ENCODE results near the gene CERS6. TPM values are rescaled to one million over a fixed set of nuclear protein-coding genes. Genes with fewer than 3 reads are reported as not detected.

The CERS6 gene
- total and polyA plus RNA-seq, 8 donors: 3.2 to 18.0 (median 7.6) TPM

DNA sequence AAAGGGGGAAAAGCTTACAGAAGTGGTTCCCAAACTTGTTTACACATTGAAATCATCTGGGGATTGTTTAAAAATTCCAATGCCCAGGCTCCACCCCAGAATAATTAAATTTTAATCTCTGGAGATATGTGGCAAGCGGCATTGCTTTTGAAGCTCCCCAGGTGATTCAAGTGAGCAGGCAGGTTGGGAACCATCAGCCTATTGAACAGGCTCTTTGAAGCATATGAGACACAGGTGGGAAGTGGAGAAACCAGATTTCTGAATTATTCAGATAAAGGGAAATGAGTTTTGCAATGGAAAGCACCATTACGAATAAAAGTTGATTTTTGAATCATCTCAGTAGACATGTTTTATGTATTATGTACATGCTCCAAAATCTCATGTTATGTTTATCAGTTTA is 288.8 kb downstream of the CERS6 start:
- Histone ChIP-seq H3K9me3 (no peaks in the 10 kb centered on the region), H3K27me3 (no peaks in the 10 kb centered on the region), H3K4me1 (no peaks in the 10 kb centered on the region), H3K4me3 (no peak overlapping the region), H3K27ac (no peak overlapping the region), H3K36me3 (no peaks in the 10 kb centered on the region)
- no peak for DNase-seq
- intact Hi-C loops (cut with DNase I): no loop called here
- no peak for FAIRE-seq
- 68 to 79% methylated on average over 2 of the region's 2 CpGs for WGBS, 2 donors
- TF ChIP-seq, protein P1, sequence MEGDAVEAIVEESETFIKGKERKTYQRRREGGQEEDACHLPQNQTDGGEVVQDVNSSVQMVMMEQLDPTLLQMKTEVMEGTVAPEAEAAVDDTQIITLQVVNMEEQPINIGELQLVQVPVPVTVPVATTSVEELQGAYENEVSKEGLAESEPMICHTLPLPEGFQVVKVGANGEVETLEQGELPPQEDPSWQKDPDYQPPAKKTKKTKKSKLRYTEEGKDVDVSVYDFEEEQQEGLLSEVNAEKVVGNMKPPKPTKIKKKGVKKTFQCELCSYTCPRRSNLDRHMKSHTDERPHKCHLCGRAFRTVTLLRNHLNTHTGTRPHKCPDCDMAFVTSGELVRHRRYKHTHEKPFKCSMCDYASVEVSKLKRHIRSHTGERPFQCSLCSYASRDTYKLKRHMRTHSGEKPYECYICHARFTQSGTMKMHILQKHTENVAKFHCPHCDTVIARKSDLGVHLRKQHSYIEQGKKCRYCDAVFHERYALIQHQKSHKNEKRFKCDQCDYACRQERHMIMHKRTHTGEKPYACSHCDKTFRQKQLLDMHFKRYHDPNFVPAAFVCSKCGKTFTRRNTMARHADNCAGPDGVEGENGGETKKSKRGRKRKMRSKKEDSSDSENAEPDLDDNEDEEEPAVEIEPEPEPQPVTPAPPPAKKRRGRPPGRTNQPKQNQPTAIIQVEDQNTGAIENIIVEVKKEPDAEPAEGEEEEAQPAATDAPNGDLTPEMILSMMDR (IDR thresholded peaks at IDR 0.05): no peak
- peak in 1 of 4 donors; percentile 32 for ATAC-seq

DNA sequence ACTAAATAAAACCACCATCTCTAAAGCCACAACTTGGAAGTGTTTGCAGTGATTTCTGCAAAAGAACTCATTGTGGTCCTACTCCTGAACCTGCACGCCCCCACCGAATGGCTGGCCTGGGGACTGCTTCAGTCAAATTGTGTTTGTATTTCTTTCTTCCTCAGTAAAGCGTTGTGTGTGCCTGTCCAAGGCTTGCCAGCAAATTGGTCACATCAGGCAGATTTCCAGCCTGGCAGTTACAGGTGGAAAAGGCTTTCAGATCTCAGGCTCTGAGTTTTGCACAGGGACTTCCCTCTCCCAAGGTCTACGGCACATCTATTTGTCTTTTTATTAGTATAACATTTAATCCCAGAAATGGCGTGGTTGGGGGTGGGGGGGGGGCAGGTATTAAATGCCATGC is 292.4 kb downstream of the CERS6 start:
- H3K4me1 ChIP-seq: no peaks in the 10 kb centered on the region
- FAIRE-seq: no peak
- no peak overlapping the region for H3K4me3 ChIP-seq
- DNase-seq: peak in 1 of 6 donors; percentile 39
- peak in 3 of 4 donors; percentile 63 to 66 (median 65) for ATAC-seq
- intact Hi-C loops (cut with DNase I): no loop called here
- H3K27me3 ChIP-seq: no peaks in the 10 kb centered on the region
- H3K27ac ChIP-seq: peak overlapping the region in 1 of 4 donors; percentile 9
- TF ChIP-seq, protein P1 (IDR thresholded peaks at IDR 0.05): no peak
- H3K9me3 ChIP-seq: no peaks in the 10 kb centered on the region
- no peaks in the 10 kb centered on the region for H3K36me3 ChIP-seq
- WGBS, 2 donors: 45 to 46% methylated on average over 5 of the region's 5 CpGs

DNA sequence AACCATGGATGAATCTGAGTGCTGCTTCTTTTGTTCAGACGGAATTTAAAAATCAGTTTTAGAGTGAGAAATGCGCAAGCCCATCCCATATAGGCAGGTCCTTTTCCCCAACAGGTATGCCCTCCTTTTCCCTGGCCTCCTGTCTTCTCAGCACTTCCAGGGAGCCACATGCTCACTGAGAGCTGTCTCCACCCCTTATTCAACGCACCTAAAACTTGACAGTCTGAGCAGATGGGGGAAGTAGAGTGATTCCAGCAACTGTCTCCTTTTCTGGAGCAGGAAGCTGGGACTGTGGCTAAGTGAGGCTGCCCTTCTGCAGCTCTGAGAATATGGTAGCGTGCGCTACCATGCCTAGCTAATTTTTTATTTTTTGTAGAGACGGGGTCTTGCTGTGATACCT is 293.2 kb downstream of the CERS6 start:
- Histone ChIP-seq H3K4me3 (no peak overlapping the region), H3K4me1 (no peaks in the 10 kb centered on the region), H3K9me3 (no peaks in the 10 kb centered on the region), H3K27me3 (no peaks in the 10 kb centered on the region), H3K36me3 (no peaks in the 10 kb centered on the region), H3K27ac (peak overlapping the region in 1 of 4 donors; percentile 9)
- DNase-seq (no peak), FAIRE-seq (no peak), ATAC-seq (no peak)
- 85 to 87% methylated on average over 3 to 6 of the region's 6 CpGs for WGBS, 2 donors
- intact Hi-C loops (cut with DNase I): no loop called here
- TF ChIP-seq, protein P1 (IDR thresholded peaks at IDR 0.05): no peak

DNA sequence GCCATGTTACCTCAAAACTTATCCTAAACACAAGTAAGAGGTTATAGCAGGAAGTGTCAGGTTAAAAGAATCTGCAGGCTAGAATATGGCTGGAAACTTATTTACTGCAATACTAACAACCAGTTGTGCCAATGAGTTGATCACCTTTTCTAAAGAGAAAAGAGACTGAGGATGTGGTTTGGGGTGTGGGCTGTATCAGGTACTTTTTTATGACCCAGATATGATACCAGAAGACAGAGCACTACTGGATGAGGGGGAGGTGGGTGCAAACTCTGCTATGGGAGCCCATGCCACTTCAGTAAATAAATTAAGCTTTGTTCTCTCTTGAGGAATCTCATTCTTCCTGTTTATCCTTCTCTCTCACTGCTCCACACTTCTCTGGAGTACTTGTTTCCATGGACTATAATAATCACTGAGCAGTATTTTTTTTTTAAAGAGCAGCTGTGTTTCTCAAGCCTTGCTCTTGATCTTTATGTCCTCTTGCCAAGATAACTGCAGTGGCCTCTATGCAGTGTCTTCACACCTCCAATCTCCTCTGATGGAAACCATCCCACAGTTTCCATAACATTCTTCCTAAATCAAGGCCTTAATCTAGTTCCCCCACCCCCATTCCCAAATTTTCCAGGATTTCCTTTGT is 295.1 kb downstream of the CERS6 start:
- TF ChIP-seq, protein P1 (IDR thresholded peaks at IDR 0.05): no peak
- H3K27me3 ChIP-seq: no peaks in the 10 kb centered on the region
- no peaks in the 10 kb centered on the region for H3K9me3 ChIP-seq
- DNase-seq (no peak), ATAC-seq (no peak), FAIRE-seq (no peak)
- no peaks in the 10 kb centered on the region for H3K36me3 ChIP-seq
- H3K27ac ChIP-seq: no peak overlapping the region
- intact Hi-C loops (cut with DNase I): loop anchor here in 1 of 3 donors (5.0 kb wide), 1 partner anchor 404 kb away; no protein-coding TSS in a partner anchor
- no peaks in the 10 kb centered on the region for H3K4me1 ChIP-seq
- no peak overlapping the region for H3K4me3 ChIP-seq

DNA sequence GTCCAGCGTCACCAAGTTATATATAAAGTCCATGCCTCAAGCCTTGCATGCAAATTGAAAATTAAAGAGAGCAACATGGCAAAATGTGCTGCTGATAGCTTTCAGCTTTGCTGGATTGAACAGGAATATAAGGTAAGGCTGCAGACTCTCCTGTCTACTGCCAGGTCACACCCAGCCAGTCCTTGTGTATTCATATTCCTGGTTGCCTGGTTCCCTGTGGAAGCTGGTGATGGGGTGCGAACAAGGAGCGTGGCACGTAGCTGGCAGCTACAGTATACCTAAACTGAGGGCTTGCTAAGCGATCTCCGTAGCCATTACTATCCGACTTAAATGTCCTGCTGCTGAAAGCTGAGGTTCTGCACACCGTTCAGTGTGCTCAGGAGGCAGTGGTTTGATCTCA is 296.3 kb downstream of the CERS6 start:
- intact Hi-C loops (cut with DNase I): loop anchor here in 1 of 3 donors (5.0 kb wide), 1 partner anchor 405 kb away; no protein-coding TSS in a partner anchor
- ATAC-seq (peak in 3 of 4 donors; percentile 15 to 64 (median 26)), DNase-seq (no peak), FAIRE-seq (no peak)
- no peaks in the 10 kb centered on the region for H3K36me3 ChIP-seq
- TF ChIP-seq, protein P1 (IDR thresholded peaks at IDR 0.05): no peak
- no peak overlapping the region for H3K4me3 ChIP-seq
- H3K27me3 ChIP-seq: no peaks in the 10 kb centered on the region
- WGBS, 2 donors: 94 to 96% methylated on average over 8 of the region's 8 CpGs
- H3K27ac ChIP-seq: no peak overlapping the region
- no peaks in the 10 kb centered on the region for H3K4me1 ChIP-seq
- no peaks in the 10 kb centered on the region for H3K9me3 ChIP-seq
